Gastrocnemius medialis (tissue), 4 donors: ENCODE results near the gene MCCC2.
"Not testable (repeated sequence)": the region's sequence is repeated elsewhere in the genome, so short reads cannot be mapped to it uniquely, and the experiment has no call there.

ENCODE experiments used
- CTCF ChIP-seq, 5 experiments: fragments of 450-650 bp in 3 of 5; fragments of 200-600 bp in 2 of 5; sonication (generic) in 2 of 5; IDR thresholded peaks in 4 of 5; conservative IDR thresholded peaks in 1 of 5; 1 replicate in 4 of 5; 2 replicates in 1 of 5; pipeline ENCODE4 v1.5.1; 2016 to 2019; ENCODE audit warnings: antibody characterized with exemption in 5 of 5, mild to moderate bottlenecking in 3 of 5, moderate library complexity in 3 of 5
- POLR2A ChIP-seq, 2 donors: fragments of 450-650 bp; IDR thresholded peaks; one replicate each; pipeline ENCODE4 v1.6.1; 2017; ENCODE audit warnings: antibody characterized with exemption in 2 of 2, mild to moderate bottlenecking in 2 of 2, moderate library complexity in 2 of 2

GRCh38 chr5:71550885-71551284 is 36.3 kb upstream of the MCCC2 start:
- TF ChIP-seq CTCF (IDR thresholded peaks at IDR 0.05 in 4 of 5, conservative IDR thresholded peaks at IDR 0.05 in 1 of 5); POLR2A (IDR thresholded peaks at IDR 0.05): not testable (repeated sequence)
